Large intestine (tissue), 3 donors: Measurements from ENCODE around the gene WWP2. TPM values are rescaled to one million over a fixed set of nuclear protein-coding genes. Genes with fewer than 3 reads are reported as not detected.
A peak's percentile ranks its signal among the peaks of the same experiment; 100 is the strongest.
"Not testable (repeated sequence)": the region's sequence is repeated elsewhere in the genome, so short reads cannot be mapped to it uniquely, and the experiment has no call there.

Experiments used
- DNase-seq, 2 donors: peaks; one replicate each; pipeline versions ENCODE4 v3.0.0 to v3.0.0-alpha.2; 2013
- H3K27ac ChIP-seq: one replicate; pipeline ENCODE4 v1.5.1; 2013; ENCODE audit warnings: low read length
- H3K27me3 ChIP-seq: 2 replicates; pipeline ENCODE4 v1.6.1; 2013; ENCODE audit warnings: low read length; ENCODE audit not compliant: control insufficient read depth, insufficient read depth
- H3K36me3 ChIP-seq: 2 replicates; pipeline ENCODE4 v1.6.1; 2013; ENCODE audit warnings: low read length; ENCODE audit not compliant: control insufficient read depth, insufficient read depth
- H3K4me1 ChIP-seq: one replicate; pipeline ENCODE4 v1.6.1; 2013; ENCODE audit warnings: low read length; ENCODE audit not compliant: control insufficient read depth, insufficient read depth
- H3K4me3 ChIP-seq: one replicate; pipeline ENCODE4 v1.5.1; 2013; ENCODE audit warnings: low read length
- H3K9me3 ChIP-seq: one replicate; pipeline ENCODE4 v1.6.1; 2013; ENCODE audit warnings: mild to moderate bottlenecking, low read depth, low read length, moderate library complexity; ENCODE audit not compliant: control insufficient read depth
- WGBS: methylation state at CpG from one replicate; pipeline ENCODE4 v1.1.5; 2013; ENCODE audit warnings: low lambda C conversion rate; ENCODE audit not compliant: insufficient coverage; 5-methylcytosine and 5-hydroxymethylcytosine counted together
- polyA plus RNA-seq: library from polyadenylated mRNA; unstranded; fragments of 120-200 nt; gene quantifications from one replicate; pipeline ENCODE4 v1.2.1, GENCODE V29; 2013

The WWP2 gene
- polyA plus RNA-seq, 1 donor: 40.4 TPM

DNA sequence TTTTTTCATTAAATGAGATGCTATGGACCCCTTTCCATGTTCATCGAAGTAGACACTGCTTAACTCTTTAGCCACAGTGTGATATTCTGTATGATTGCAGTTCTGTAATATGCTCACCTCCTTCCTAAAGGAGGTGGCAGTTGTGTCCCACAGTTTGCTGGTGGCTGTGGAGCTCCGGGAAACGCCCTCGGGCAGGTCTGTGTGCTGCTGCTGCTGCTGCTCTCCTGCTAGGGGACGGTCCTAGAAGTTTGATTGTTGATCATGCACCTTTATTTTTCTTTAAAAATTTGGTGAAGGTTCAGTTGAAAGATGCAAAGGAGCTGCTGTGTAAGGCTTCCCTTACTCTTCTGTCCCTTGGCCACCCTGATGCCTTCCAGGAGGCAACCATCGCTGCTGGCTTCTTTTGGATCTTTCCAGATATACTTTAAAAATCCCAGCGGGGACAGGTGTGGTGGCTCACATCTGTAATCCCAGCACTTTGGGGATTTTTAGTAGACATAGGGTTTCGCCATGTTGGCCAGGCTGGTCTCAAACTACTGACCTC lies 180.6 kb downstream of the WWP2 start:
- Histone ChIP-seq H3K4me1 (no peaks in the 10 kb centered on the region), H3K9me3 (no peaks in the 10 kb centered on the region), H3K36me3 (peaks cover 44% of the 10 kb centered on the region), H3K27me3 (no peaks in the 10 kb centered on the region), H3K4me3 (no peak overlapping the region), H3K27ac (no peak overlapping the region)
- DNase-seq: no peak
- 92% methylated on average over 2 of the region's 8 CpGs for WGBS

- not testable (repeated sequence) for H3K9me3 ChIP-seq, H3K27ac ChIP-seq, H3K27me3 ChIP-seq, H3K4me3 ChIP-seq, DNase-seq, H3K4me1 ChIP-seq
- WGBS: 76% methylated on average over 4 of the region's 21 CpGs
- peaks cover 38% of the 10 kb centered on the region for H3K36me3 ChIP-seq
Observed at GRCh38 chr16:69943241-69944036, 181.3 kb downstream of the WWP2 start.

GRCh38 chr16:69950411-69950810 lies 188.3 kb downstream of the WWP2 start:
- no CpG with 5 or more reads among the region's 17 CpGs for WGBS
- not testable (repeated sequence) for H3K27me3 ChIP-seq, H3K4me1 ChIP-seq, H3K4me3 ChIP-seq, H3K9me3 ChIP-seq, H3K27ac ChIP-seq, DNase-seq, H3K36me3 ChIP-seq

DNA sequence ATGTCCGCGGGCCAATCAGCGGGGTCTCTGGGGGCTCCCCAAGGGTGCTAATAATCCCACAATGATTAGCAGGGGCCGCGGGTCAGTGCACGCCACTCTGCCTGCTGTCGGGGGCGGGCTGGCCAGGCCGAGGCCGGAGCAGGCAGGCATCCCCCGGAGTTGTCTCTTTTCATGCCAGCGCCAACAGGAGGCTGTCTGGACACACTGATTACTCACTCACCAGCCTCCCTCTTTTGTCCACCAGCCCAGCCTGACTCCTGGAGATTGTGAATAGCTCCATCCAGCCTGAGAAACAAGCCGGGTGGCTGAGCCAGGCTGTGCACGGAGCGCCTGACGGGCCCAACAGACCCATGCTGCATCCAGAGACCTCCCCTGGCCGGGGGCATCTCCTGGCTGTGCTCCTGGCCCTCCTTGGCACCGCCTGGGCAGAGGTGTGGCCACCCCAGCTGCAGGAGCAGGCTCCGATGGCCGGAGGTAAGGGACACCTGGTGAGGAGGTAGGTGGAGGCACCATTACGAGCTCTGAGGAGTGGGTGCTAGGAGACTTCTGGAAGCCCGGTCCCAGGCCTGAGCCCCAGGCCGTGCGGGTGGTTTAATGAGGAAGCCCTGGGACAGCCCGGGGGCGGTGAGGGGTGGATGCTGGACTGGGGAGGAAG lies 189.0 kb downstream of the WWP2 start, which contains the start of gene CLEC18A:
Gene CLEC18A (plus strand): TSS at position 318 of the 655 bp plus-strand sequence. CDS start 33 bp downstream, at position 351.
- not testable (repeated sequence) for H3K4me3 ChIP-seq, H3K9me3 ChIP-seq, H3K36me3 ChIP-seq, H3K4me1 ChIP-seq, H3K27me3 ChIP-seq, H3K27ac ChIP-seq, DNase-seq
- WGBS: no CpG with 5 or more reads among the region's 26 CpGs

- not testable (repeated sequence) for H3K4me1 ChIP-seq, H3K4me3 ChIP-seq, H3K27ac ChIP-seq, DNase-seq, H3K36me3 ChIP-seq, H3K27me3 ChIP-seq, H3K9me3 ChIP-seq
- no CpG with 5 or more reads among the region's 14 CpGs for WGBS
Observed at GRCh38 chr16:69951672-69952031, 189.5 kb downstream of the WWP2 start.

DNA sequence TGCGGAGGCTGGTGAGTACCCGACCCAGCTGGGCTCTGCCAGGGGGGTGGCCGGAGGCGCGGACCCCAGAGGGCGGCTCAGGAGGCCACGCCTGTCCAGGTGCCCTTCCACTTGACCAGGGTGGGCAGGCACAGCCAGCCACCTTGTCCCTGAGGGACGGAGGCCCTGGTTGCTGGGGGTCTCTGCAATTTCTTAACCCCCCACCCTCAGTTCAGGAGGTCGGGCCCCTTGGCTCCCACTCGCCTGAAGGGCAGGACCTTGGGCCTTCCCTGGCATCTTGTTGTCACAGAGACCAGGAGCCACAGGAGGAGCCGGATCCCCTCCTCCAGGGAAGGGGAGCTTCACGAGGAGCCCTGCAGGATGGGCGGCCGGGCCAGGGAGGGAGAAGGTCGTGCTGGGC lies 190.0 kb downstream of the WWP2 start:
- not testable (repeated sequence) for H3K27ac ChIP-seq, H3K4me3 ChIP-seq, H3K4me1 ChIP-seq, H3K9me3 ChIP-seq, H3K27me3 ChIP-seq, H3K36me3 ChIP-seq, DNase-seq
- WGBS: no CpG with 5 or more reads among the region's 15 CpGs

GRCh38 chr16:69952572-69953355 lies 190.6 kb downstream of the WWP2 start:
- WGBS: no CpG with 5 or more reads among the region's 24 CpGs
- not testable (repeated sequence) for H3K27ac ChIP-seq, H3K4me3 ChIP-seq, H3K9me3 ChIP-seq, H3K27me3 ChIP-seq, H3K4me1 ChIP-seq, H3K36me3 ChIP-seq
- DNase-seq: peak in 1 of 2 donors; percentile 0

DNA sequence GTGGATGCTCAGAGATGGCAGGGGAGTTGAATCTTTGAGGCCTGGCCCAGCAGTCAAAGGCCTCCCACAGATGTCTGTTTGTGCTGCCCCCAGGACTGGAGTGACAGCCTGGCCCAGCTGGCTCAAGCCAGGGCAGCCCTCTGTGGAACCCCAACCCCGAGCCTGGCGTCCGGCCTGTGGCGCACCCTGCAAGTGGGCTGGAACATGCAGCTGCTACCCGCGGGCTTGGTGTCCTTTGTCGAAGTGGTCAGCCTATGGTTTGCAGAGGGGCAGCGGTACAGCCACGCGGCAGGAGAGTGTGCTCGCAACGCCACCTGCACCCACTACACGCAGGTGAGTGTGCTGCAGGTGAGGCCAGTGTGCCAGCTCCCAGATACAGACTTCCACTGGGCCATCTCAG lies 192.1 kb downstream of the WWP2 start:
- DNase-seq, H3K27ac ChIP-seq, H3K9me3 ChIP-seq, H3K36me3 ChIP-seq, H3K4me1 ChIP-seq, H3K4me3 ChIP-seq, H3K27me3 ChIP-seq: not testable (repeated sequence)
- no CpG with 5 or more reads among the region's 13 CpGs for WGBS

GRCh38 chr16:69963312-69963711 lies 201.2 kb downstream of the WWP2 start:
- no CpG with 5 or more reads among the region's 9 CpGs for WGBS
- H3K27me3 ChIP-seq, H3K4me3 ChIP-seq, DNase-seq, H3K4me1 ChIP-seq, H3K9me3 ChIP-seq, H3K27ac ChIP-seq, H3K36me3 ChIP-seq: not testable (repeated sequence)

DNA sequence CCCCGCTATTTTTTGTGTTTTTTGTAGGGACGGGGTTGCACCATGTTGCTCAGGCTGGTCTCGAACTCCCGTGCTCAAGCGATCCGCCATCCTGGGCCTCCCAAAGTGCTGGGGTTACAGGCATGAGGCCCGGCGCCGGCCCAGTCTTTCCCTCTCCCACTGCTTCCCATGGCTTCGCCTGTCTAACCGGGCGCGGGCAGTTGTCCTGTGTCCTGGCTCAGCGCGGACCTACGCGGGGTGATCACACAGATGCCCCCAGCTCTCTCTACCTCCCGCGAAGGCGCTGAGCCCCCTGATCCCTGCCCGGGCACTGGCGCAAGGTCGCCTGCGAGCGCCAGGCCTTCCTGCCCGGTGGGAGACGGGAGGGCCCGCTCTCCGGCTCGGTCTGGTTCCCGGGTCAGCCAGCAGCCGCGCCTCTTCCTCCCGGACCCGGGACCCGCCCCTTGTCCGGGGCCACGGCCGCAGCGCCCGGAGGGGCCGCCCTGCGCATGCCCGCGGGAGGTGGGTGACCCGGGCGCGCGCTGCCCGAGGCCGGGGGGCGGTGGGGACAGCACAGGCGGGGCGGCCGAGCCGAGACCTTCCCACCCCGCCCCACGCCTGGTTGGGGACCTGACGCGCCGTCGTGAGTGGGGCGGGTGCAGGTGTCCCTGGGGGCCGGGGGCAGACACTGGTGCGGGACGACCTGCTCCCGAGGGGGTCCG lies 203.0 kb downstream of the WWP2 start:
- not testable (repeated sequence) for H3K36me3 ChIP-seq, H3K9me3 ChIP-seq, H3K4me1 ChIP-seq, H3K27me3 ChIP-seq, H3K27ac ChIP-seq
- peak; percentile 18 to 58 for DNase-seq
- H3K4me3 ChIP-seq: peak overlapping the region; percentile 18
- no CpG with 5 or more reads among the region's 68 CpGs for WGBS
